Endothelial cell of umbilical vein (primary cell): ENCODE measurements around the gene SRPX. TPM values are rescaled to one million over a fixed set of nuclear protein-coding genes. Genes with fewer than 3 reads are reported as not detected.

Source experiments
- BruUV-seq: library from RNA; stranded (reverse); fragments of 400-500 nt; replicated peaks from 2 replicates; lab custom pipeline; 2021; lab: Mats Ljungman, UMichigan
- CTCF ChIA-PET: fragments of 300-600, 350-600 bp; sonication (Branson Sonifier 250); formaldehyde crosslinking; loops from one replicate; lab custom pipeline; 2021; ENCODE audit warnings: antibody characterized with exemption, inconsistent platforms; lab: Charles Lee
- POLR2A ChIA-PET: fragments of 300-600, 350-600 bp; sonication (Branson Sonifier 250); formaldehyde crosslinking; loops from one replicate; lab custom pipeline; 2021; ENCODE audit warnings: antibody characterized with exemption, inconsistent platforms; lab: Charles Lee
- DNase-seq: peaks from one replicate; pipeline ENCODE4 v3.0.0-alpha.2; 2011; ENCODE audit warnings: low read depth, low spot score
- FAIRE-seq: peaks from 2 replicates; lab custom pipeline; 2011; peaks lifted over from hg19 to GRCh38; lab: Jason Lieb, UNC
- H2AFZ ChIP-seq: 2 replicates; pipeline ENCODE4 v1.6.0; 2012; ENCODE audit warnings: low read depth, low read length, control low read depth, inconsistent platforms
- H3K27ac ChIP-seq: 2 replicates; pipeline ENCODE4 v1.5.1; 2011; ENCODE audit warnings: low read depth, mild to moderate bottlenecking, control low read depth, low read length, moderate library complexity; ENCODE audit not compliant: insufficient read depth
- H3K27me3 ChIP-seq, 2 experiments: 2 replicates each; pipeline versions ENCODE4 v1.6.0 to v1.6.1; 2011; ENCODE audit warnings: low read length in 2 of 2, mixed read lengths in 1 of 2; ENCODE audit not compliant: control insufficient read depth in 2 of 2, insufficient read depth in 2 of 2
- H3K36me3 ChIP-seq, 2 experiments: 2 replicates in 1 of 2; 3 replicates in 1 of 2; pipeline ENCODE4 v1.5.1; 2011; ENCODE audit warnings: low read length in 2 of 2, mild to moderate bottlenecking in 1 of 2, moderate library complexity in 1 of 2; ENCODE audit not compliant: control insufficient read depth in 2 of 2, insufficient read depth in 2 of 2; ENCODE audit errors: extremely low read depth in 1 of 2
- H3K4me1 ChIP-seq: 3 replicates; pipeline ENCODE4 v1.5.1; 2011; ENCODE audit warnings: mild to moderate bottlenecking, low read length; ENCODE audit not compliant: control insufficient read depth, insufficient read depth; ENCODE audit errors: extremely low read depth
- H3K4me2 ChIP-seq: 2 replicates; pipeline ENCODE4 v1.6.1; 2011; ENCODE audit warnings: low read length, control low read depth, mixed read lengths; ENCODE audit not compliant: insufficient read depth
- H3K4me3 ChIP-seq, 3 experiments: fragments of 200-600 bp in 1 of 3; sonication (generic), shearing (Covaris generic) in 1 of 3; replicated peaks in 1 of 3; 2 replicates each; pipeline ENCODE4 v1.5.1; 2011 to 2016; ENCODE audit warnings: control low read depth in 3 of 3, low read length in 3 of 3, mild to moderate bottlenecking in 2 of 3, inconsistent platforms in 1 of 3, low read depth in 1 of 3, moderate library complexity in 1 of 3; ENCODE audit not compliant: insufficient read depth in 1 of 3
- H3K79me2 ChIP-seq: 2 replicates; pipeline ENCODE4 v1.6.0; 2012; ENCODE audit warnings: low read length, inconsistent platforms; ENCODE audit not compliant: control insufficient read depth, insufficient read depth
- H3K9ac ChIP-seq: replicated peaks from 2 replicates; pipeline ENCODE3; 2011; ENCODE audit warnings: low read length, control low read depth; ENCODE audit not compliant: insufficient read depth; ENCODE audit errors: extremely low read depth
- H3K9me1 ChIP-seq: replicated peaks from 3 replicates; pipeline ENCODE4 v1.6.0; 2011; ENCODE audit warnings: mild to moderate bottlenecking, low read length; ENCODE audit not compliant: control insufficient read depth, insufficient read depth; ENCODE audit errors: extremely low read depth
- H3K9me3 ChIP-seq: replicated peaks from 2 replicates; pipeline ENCODE4 v1.5.1; 2012; ENCODE audit warnings: low read length, inconsistent platforms; ENCODE audit not compliant: control insufficient read depth, insufficient read depth
- H4K20me1 ChIP-seq: replicated peaks from 2 replicates; pipeline ENCODE3; 2011; ENCODE audit warnings: mild to moderate bottlenecking, low read length; ENCODE audit not compliant: control insufficient read depth, insufficient read depth; ENCODE audit errors: extremely low read depth
- CTCF ChIP-seq, 2 donors: IDR thresholded peaks; 1 replicate in 1 of 2; 2 replicates in 1 of 2; pipeline ENCODE4 v1.5.1; 2011; ENCODE audit warnings: low read length in 2 of 2, mild to moderate bottlenecking in 2 of 2, moderate library complexity in 2 of 2, control low read depth in 1 of 2, inconsistent platforms in 1 of 2, low read depth in 1 of 2; ENCODE audit not compliant: insufficient read depth in 1 of 2; ENCODE audit errors: extremely low read depth in 1 of 2
- EZH2 ChIP-seq: IDR thresholded peaks from 2 replicates; pipeline ENCODE4 v1.6.1; 2012; ENCODE audit warnings: borderline replicate concordance, low read depth, mild to moderate bottlenecking, moderate library complexity, low read length, inconsistent platforms; ENCODE audit not compliant: severe bottlenecking
- FOS ChIP-seq: IDR thresholded peaks from 2 replicates; pipeline ENCODE4 v1.6.1; 2011; ENCODE audit warnings: mild to moderate bottlenecking, low read length, moderate library complexity, borderline replicate concordance; ENCODE audit not compliant: insufficient read depth
- GATA2 ChIP-seq: IDR thresholded peaks from 2 replicates; pipeline ENCODE4 v1.7.0; 2011; ENCODE audit warnings: low read depth, mild to moderate bottlenecking, moderate library complexity, mixed read lengths, low read length; ENCODE audit not compliant: insufficient read length, insufficient read depth
- JUN ChIP-seq: IDR thresholded peaks from 2 replicates; pipeline ENCODE4 v1.6.1; 2011; ENCODE audit warnings: borderline replicate concordance, low read depth; ENCODE audit not compliant: insufficient read length, insufficient read depth
- MYC ChIP-seq: IDR thresholded peaks from one replicate; pipeline ENCODE4 v1.6.1; 2011; ENCODE audit warnings: mild to moderate bottlenecking, low read depth, low read length
- POLR2A ChIP-seq: IDR thresholded peaks from 2 replicates; pipeline ENCODE4 v1.6.1; 2012; ENCODE audit warnings: low read depth, mild to moderate bottlenecking, control low read depth, low read length
- POLR2AphosphoS5 ChIP-seq: IDR thresholded peaks from 2 replicates; pipeline ENCODE4 v1.6.1; 2012; ENCODE audit warnings: low read depth, mild to moderate bottlenecking, control low read depth, low read length, moderate library complexity; ENCODE audit not compliant: insufficient read depth
- dilution Hi-C: fragments of 300-500 bp; cut with MboI; formaldehyde crosslinking; loops from one replicate; pipeline ENCODE4 v1.15.0; 2019; ENCODE audit warnings: low sequenced_read_pairs; ENCODE audit not compliant: extremely low pct_ligation_motif_present
- intact Hi-C: fragments of 100-400 bp; cut with micrococcal nuclease; formaldehyde crosslinking; loops from one replicate; pipeline ENCODE4 v1.10.0; 2022
- polyA plus RNA-seq, 4 experiments: library from polyadenylated mRNA; depleted of rRNA in 3 of 4; stranded (reverse) in 3 of 4; unstranded in 1 of 4; fragments of >200 nt; gene quantifications; 2 replicates each; pipeline versions ENCODE4 v1.2.1 to v1.2.3, GENCODE V29; 2011 to 2012; ENCODE audit warnings: missing spikeins in 1 of 4
- total RNA-seq: library from RNA; stranded (reverse); gene quantifications from 2 replicates; pipeline ENCODE4 v1.2.3, GENCODE V29; 2021
- TF ChIP-seq, protein P1 (sequence below): IDR thresholded peaks from 2 replicates; pipeline ENCODE4 v1.6.1; 2011; ENCODE audit not compliant: insufficient read depth, insufficient read length

The SRPX gene
- total and polyA plus RNA-seq, 2 donors (not counting 3 experiments of a cell fraction or from before 2014, with no cell fraction given): 104 to 140 TPM

DNA sequence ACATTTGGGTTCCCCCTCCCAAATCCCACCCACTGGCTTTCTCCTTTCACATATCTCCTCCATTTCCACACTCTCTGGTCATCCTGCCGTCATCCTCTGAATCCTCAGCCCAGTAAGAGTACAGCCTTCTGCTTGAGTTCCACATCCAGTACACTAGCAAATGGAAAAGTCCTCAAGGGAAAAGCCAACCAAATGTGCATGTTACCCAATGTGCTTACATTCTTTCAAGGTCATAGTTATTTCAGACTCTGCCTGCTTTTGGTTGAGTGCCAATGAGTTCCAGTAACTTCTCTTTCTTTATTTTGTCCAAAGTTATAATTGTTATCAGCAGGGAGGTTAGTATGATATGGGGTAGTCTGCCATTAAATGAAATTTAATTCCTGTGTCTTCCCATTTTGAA, 78.1 kb downstream of the SRPX start:
- CTCF ChIA-PET: no interaction called here
- Histone ChIP-seq H3K4me1 (no peaks in the 10 kb centered on the region), H3K9me1 (no peaks in the 10 kb centered on the region), H3K36me3 (no peaks in the 10 kb centered on the region), H3K9me3 (no peaks in the 10 kb centered on the region), H3K4me2 (no peak overlapping the region), H2AFZ (no peak overlapping the region), H4K20me1 (no peaks in the 10 kb centered on the region), H3K27ac (no peak overlapping the region), H3K27me3 (no peaks in the 10 kb centered on the region), H3K9ac (no peak overlapping the region), H3K4me3 (no peak overlapping the region), H3K79me2 (no peaks in the 10 kb centered on the region)
- POLR2A ChIA-PET: no interaction called here
- dilution Hi-C loops: no loop called here
- FAIRE-seq (no peak), DNase-seq (peak; percentile 13)
- BruUV-seq: no TSS peak
- intact Hi-C loops: no loop called here
- no peak for TF ChIP-seq CTCF (IDR thresholded peaks at IDR 0.05; ENCODE audit: extremely low read depth in 1 of 2, insufficient read depth in 1 of 2, low read depth in 1 of 2, low read length in 2 of 2)
- TF ChIP-seq JUN: no peak
- TF ChIP-seq EZH2: no peak
- no peak for TF ChIP-seq GATA2
- TF ChIP-seq, protein P1, sequence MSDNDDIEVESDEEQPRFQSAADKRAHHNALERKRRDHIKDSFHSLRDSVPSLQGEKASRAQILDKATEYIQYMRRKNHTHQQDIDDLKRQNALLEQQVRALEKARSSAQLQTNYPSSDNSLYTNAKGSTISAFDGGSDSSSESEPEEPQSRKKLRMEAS: no peak
- no peak for TF ChIP-seq POLR2AphosphoS5
- no peak for TF ChIP-seq MYC
- no peak for TF ChIP-seq POLR2A
- no peak for TF ChIP-seq FOS
